Measurements from ENCODE around the gene DLGAP1.

DNA sequence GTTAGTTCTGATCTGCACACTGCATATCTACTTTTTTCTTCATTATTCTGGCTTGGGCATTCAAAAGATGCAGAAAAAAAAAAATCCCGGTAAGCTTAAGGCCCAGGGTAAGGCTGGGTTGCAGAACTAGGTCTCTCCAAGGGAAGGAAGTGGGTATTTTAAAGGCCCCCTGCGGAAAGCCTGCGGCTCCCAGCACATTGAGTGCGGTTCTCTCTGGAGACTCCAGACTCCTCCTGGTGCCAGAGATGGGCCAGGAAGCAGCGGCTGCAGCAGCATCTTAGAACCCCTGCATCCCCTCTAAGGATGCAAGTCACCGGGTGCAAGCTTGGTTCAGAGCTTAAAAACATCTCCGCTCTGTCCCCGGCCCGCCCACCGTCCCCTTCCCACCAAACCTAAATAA lies 955.6 kb downstream of the DLGAP1 start:
- TF ChIP-seq POLR2A (IDR thresholded peaks at IDR 0.05; ENCODE audit: extremely low read depth, insufficient read length): no peak
- TF ChIP-seq, protein P1, sequence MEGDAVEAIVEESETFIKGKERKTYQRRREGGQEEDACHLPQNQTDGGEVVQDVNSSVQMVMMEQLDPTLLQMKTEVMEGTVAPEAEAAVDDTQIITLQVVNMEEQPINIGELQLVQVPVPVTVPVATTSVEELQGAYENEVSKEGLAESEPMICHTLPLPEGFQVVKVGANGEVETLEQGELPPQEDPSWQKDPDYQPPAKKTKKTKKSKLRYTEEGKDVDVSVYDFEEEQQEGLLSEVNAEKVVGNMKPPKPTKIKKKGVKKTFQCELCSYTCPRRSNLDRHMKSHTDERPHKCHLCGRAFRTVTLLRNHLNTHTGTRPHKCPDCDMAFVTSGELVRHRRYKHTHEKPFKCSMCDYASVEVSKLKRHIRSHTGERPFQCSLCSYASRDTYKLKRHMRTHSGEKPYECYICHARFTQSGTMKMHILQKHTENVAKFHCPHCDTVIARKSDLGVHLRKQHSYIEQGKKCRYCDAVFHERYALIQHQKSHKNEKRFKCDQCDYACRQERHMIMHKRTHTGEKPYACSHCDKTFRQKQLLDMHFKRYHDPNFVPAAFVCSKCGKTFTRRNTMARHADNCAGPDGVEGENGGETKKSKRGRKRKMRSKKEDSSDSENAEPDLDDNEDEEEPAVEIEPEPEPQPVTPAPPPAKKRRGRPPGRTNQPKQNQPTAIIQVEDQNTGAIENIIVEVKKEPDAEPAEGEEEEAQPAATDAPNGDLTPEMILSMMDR (IDR thresholded peaks at IDR 0.05; ENCODE audit: low read depth, low read length): no peak
- TF ChIP-seq, protein P2, sequence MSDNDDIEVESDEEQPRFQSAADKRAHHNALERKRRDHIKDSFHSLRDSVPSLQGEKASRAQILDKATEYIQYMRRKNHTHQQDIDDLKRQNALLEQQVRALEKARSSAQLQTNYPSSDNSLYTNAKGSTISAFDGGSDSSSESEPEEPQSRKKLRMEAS (IDR thresholded peaks at IDR 0.05; ENCODE audit: low read depth, low read length): no peak
- no peak for TF ChIP-seq MYC (IDR thresholded peaks at IDR 0.05; ENCODE audit: low read depth, low read length)

Measured in NB4 (cell line).